Measurements from ENCODE around the gene TMEM14A. TPM values are rescaled to one million over a fixed set of nuclear protein-coding genes. Genes with fewer than 3 reads are reported as not detected.

Gene TMEM14A
- total RNA-seq, 1 donor from 2014 or later: 37.3 TPM

DNA sequence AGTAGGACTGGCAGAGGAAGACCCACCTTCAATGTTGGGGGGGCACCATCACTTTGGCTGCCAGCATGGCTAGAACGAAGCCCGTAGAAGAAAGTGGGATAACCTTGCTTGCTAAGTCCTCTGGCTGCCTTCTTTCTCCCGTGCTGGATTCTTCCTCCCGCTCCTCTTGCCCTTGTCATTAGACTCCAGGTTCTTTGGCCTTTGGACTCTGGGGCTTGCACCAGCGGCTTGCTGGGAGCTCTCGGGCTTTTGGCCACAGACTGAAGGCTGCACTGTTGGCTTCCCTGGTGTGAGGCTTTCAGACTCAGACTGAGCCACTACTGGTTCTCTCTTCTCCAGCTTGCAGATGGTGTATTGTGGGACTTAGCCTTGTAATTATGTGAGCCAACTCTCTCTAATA lies 64.2 kb downstream of the TMEM14A start:
- H3K36me3 Mint-ChIP-seq: no peaks in the 10 kb centered on the region
- H3K27ac Mint-ChIP-seq: no peak overlapping the region
- TF ChIP-seq, protein P1, sequence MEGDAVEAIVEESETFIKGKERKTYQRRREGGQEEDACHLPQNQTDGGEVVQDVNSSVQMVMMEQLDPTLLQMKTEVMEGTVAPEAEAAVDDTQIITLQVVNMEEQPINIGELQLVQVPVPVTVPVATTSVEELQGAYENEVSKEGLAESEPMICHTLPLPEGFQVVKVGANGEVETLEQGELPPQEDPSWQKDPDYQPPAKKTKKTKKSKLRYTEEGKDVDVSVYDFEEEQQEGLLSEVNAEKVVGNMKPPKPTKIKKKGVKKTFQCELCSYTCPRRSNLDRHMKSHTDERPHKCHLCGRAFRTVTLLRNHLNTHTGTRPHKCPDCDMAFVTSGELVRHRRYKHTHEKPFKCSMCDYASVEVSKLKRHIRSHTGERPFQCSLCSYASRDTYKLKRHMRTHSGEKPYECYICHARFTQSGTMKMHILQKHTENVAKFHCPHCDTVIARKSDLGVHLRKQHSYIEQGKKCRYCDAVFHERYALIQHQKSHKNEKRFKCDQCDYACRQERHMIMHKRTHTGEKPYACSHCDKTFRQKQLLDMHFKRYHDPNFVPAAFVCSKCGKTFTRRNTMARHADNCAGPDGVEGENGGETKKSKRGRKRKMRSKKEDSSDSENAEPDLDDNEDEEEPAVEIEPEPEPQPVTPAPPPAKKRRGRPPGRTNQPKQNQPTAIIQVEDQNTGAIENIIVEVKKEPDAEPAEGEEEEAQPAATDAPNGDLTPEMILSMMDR (conservative IDR thresholded peaks at IDR 0.05): no peak
- H3K4me1 Mint-ChIP-seq (ENCODE audit: unreplicated experiment): no peaks in the 10 kb centered on the region
- H3K27me3 Mint-ChIP-seq: no peaks in the 10 kb centered on the region
- no peaks in the 10 kb centered on the region for H3K9me3 Mint-ChIP-seq
- H3K4me3 Mint-ChIP-seq: no peak overlapping the region
- DNase-seq (ENCODE audit: extremely low spot score, unreplicated experiment): no peak

DNA sequence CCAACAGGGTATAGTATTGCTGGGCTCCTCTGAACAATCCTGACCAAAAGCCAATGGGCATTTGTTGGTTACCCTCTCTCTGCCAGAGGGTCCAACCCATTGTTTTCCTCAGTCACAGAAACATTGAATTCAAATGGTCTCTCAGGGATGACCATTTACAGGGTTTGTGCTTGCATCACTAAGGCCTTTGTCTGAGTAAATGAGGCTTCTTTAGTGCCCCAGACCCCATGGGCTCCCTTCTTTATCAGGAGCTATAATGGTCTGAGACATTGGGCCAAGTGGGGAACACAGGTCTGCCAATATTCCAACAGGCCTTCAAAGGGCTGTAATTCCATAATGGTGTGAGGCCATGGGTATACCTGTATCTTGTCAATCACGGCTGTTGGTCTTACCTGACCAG lies 65.2 kb downstream of the TMEM14A start:
- Mint-ChIP-seq H3K4me3 (no peak overlapping the region), H3K27ac (no peak overlapping the region), H3K4me1 (ENCODE audit: unreplicated experiment) (no peaks in the 10 kb centered on the region), H3K27me3 (no peaks in the 10 kb centered on the region), H3K36me3 (no peaks in the 10 kb centered on the region), H3K9me3 (no peaks in the 10 kb centered on the region)
- no peak for DNase-seq (ENCODE audit: extremely low spot score, unreplicated experiment)
- TF ChIP-seq, protein P1 (conservative IDR thresholded peaks at IDR 0.05): no peak

Other genes with a start within 250 kb of the TMEM14A start
- 17.3 and 23.0 TPM in 2 replicates for gene TRAM2, start 94.1 kb upstream of the TMEM14A start, total RNA-seq (ENCODE audit: low replicate concordance)
- 20.7 and 25.3 TPM in 2 replicates for gene GSTA2, start 92.4 kb downstream of the TMEM14A start, total RNA-seq (ENCODE audit: low replicate concordance)
- gene GSTA1, start 132.7 kb downstream of the TMEM14A start, total RNA-seq (ENCODE audit: low replicate concordance): 175 and 247 TPM in 2 replicates
- gene GSTA5, start 169.7 kb downstream of the TMEM14A start, total RNA-seq (ENCODE audit: low replicate concordance): not detected in 2 replicates
- not detected in 2 replicates for gene GSTA3, start 238.6 kb downstream of the TMEM14A start, total RNA-seq (ENCODE audit: low replicate concordance)

All from type B pancreatic cell (in vitro differentiated cells).